ENCODE data around the gene EAF2. TPM values are rescaled to one million over a fixed set of nuclear protein-coding genes. Genes with fewer than 3 reads are reported as not detected.
A peak's percentile ranks its signal among the peaks of the same experiment; 100 is the strongest.
"Not testable (repeated sequence)": the region's sequence is repeated elsewhere in the genome, so short reads cannot be mapped to it uniquely, and the experiment has no call there.

Gene EAF2
- total RNA-seq (2014; rRNA removed; shearing (Covaris generic)), result 3.4 and 4.3 TPM in 2 replicates

- DNase-seq (ENCODE audit: low spot score), result peak; percentile 92
Measured at GRCh38 chr3:121834671-121835464, at the start of gene EAF2, which contains the start of gene IQCB1. Gene EAF2, plus strand, starts transcription at chr3:121835209. Its CDS starts 77 bp downstream, at chr3:121835286. Gene IQCB1, minus strand, starts transcription at chr3:121835060. Its CDS starts 6,100 bp downstream, at chr3:121828960.

- no peak for DNase-seq (ENCODE audit: low spot score)
Measured at GRCh38 chr3:121786485-121786884, 48.5 kb upstream of the EAF2 start.

DNA sequence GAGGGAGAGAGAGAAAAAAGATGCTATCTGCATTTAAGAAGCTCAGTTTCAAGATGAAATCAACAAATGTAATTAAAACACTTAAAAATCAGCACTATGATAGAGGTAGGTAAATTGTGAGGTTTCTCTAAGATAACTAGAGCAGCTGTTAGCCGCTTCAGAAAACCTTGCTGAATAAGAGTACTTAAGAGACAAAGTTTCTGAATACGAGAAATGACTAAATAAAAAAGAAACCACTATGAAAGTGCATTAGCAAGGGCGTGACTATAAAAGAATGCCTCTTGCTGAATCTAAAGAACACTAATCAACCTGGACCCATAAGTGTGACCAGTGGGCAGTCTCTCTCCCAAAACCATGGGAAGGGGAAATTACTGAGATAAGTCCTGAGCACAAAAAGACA is 41.9 kb upstream of the EAF2 start:
- DNase-seq (ENCODE audit: low spot score), result no peak

DNA sequence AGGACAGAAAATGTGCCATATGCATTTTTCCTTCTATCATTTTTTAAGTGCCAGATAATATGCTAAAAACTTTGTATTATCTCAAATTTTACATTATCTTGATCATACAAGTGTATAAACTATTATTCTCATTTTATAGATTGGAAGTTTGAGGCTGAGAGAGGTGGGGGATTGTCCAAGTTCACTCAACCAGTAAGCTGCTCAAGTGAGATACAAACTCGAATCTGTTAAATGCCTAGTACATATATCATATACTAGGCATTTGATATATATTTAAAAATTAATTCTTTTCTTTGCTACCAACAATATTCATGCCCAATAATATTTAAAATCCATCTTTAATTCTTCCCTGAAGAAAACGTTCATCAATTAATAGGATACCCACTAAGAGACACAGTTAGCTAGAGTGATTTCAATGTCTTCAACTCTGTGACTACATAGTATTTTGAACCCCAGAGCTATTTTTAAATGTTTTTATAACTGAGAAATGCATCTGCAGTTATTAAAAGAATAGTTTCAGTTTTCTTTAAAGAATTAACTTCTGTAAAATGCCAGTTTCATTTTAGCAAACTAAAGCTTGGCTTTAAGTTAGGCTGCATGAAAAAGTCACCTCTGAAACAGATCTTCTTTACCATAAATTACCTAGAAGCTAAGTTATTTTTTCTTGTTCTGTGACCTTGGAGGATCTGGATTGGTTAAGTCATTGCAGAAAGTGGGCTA is 40.6 kb upstream of the EAF2 start:
- DNase-seq (ENCODE audit: low spot score), result no peak

- no peak for DNase-seq (ENCODE audit: low spot score)
Measured at GRCh38 chr3:121796970-121797369, 38.0 kb upstream of the EAF2 start.

GRCh38 chr3:121800906-121801305 is 34.1 kb upstream of the EAF2 start:
- DNase-seq (ENCODE audit: low spot score), result no peak

- DNase-seq (ENCODE audit: low spot score), result no peak
Measured at GRCh38 chr3:121803771-121804320, 31.2 kb upstream of the EAF2 start.

- DNase-seq (ENCODE audit: low spot score), result no peak
Measured at GRCh38 chr3:121809249-121809648, 25.8 kb upstream of the EAF2 start.

DNA sequence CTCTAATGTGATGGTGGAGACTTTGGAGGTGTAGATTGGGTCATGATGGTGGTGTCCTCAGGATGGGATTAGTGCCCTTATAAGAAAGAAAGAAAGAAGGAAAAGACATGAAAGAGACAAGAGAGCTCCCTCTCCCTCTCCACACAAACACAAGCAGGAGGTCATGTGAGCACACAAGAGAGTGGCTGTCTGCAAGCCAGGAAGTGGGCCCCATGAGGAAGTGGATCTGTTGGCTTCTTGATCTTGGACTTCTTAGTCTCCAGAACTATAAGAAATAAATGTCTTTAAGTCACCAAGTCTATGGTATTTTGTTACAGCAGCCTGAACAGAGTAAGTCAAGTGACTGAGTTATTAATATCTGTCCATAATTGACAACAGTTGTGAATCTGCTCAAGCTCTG is 17.3 kb upstream of the EAF2 start:
- no peak for DNase-seq (ENCODE audit: low spot score)

- DNase-seq (ENCODE audit: low spot score), result no peak
Measured at GRCh38 chr3:121818578-121818977, 16.4 kb upstream of the EAF2 start.

- DNase-seq (ENCODE audit: low spot score), result no peak
Measured at GRCh38 chr3:121819236-121819635, 15.8 kb upstream of the EAF2 start.

- no peak for DNase-seq (ENCODE audit: low spot score)
Measured at GRCh38 chr3:121821421-121822199, 13.4 kb upstream of the EAF2 start.

DNA sequence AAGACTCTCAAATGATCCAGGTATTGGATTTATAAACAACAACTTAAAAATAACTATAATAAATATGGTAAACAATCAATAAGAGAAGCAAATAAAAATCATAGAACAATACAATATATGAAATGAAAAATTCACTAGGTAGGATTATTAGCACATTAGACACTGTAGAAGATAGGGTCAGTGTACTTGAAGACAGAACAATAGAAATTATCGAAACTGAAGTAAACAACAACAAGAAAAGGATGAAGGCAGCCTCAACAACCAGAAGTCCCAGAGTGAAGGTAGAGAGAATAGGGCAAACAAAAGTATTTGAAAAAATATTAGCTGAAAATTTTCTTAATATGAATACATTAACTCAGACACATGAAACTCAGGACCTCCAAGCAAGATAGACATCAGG is 12.0 kb upstream of the EAF2 start:
- no peak for DNase-seq (ENCODE audit: low spot score)

DNA sequence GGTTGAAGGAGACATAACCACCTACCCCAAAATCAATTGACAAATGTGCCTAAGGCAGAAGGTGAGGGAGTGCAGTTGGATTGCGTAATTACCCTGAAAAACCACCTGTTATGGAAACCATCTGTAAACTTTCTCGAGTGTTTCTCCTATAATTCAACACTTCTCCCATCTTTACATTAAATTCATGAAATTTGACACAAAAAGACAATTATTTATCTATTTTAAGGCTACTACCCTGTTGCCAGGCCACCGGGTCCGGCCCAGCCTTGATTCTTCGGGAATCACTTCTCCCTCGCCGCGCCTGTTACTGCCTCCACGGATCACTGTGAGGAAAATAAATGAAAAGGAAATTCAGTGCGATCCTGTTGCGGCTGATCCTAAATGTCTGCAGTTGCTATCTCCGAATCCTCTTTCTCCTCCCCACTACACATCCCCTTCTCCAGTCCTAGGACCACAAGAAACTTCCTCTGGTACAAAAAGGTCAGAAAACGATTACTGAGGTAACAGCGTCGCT is 795 bp upstream of the EAF2 start:
- DNase-seq (ENCODE audit: low spot score), result no peak

DNA sequence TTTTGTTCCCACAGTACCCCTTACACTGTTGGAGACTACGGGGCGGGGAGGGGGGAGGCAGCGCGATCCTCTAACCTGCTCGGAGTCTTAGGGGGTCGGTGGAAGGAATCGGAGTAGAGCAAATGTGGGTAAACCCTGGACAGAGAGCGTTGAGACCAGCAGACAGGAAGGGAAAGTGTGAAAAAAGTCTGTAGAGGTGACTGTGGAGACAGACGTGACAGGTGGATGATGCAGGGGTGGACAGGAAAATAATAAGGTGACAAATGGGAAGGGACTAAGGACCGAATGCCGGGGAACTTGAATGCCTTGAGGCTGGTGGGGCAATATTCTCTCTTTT is 424 bp downstream of the EAF2 start:
- DNase-seq (ENCODE audit: low spot score), result no peak

GRCh38 chr3:121836064-121836463 is 1.1 kb downstream of the EAF2 start:
- DNase-seq (ENCODE audit: low spot score), result no peak

GRCh38 chr3:121836481-121836880 is 1.5 kb downstream of the EAF2 start:
- DNase-seq (ENCODE audit: low spot score), result no peak

- DNase-seq (ENCODE audit: low spot score), result no peak
Measured at GRCh38 chr3:121839962-121840361, 5.0 kb downstream of the EAF2 start.

GRCh38 chr3:121844892-121845291 is 9.9 kb downstream of the EAF2 start:
- no peak for DNase-seq (ENCODE audit: low spot score)

- no peak for DNase-seq (ENCODE audit: low spot score)
Measured at GRCh38 chr3:121852256-121852655, 17.2 kb downstream of the EAF2 start.

DNA sequence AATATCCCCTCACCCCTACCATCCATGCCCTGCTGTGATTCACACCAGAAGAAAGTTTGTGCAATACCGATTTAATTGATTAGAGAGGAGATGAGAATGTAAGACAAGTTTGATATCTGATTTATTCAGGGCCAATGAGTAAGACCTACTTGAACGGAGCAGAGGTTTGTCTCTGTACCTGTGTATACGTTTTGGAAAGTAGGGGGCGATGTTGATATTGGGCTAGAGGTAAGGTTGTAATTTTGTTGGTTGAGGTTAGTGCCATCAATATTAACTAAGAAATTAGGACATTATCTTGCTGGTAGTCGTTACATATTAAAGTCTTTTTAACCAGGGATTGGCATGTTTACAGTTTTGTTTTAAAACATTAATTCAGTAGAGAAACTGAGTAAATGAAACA is 20.5 kb downstream of the EAF2 start:
- DNase-seq (ENCODE audit: low spot score), result peak; percentile 6

DNA sequence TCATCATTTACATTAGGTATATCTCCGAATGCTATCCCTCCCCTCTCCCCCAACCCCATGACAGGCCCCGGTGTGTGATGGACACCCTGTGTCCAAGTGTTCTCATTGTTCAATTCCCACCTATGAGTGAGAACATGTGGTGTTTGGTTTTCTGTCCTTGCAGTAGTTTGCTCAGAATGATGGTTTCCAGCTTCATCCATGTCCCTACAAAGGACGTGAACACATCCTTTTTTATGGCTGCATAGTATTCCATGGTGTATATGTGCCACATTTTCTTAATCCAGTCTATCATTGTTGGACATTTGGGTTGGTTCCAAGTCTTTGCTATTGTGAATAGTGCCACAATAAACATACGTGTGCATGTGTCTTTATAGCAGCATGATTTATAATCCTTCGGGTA is 22.8 kb downstream of the EAF2 start:
- DNase-seq (ENCODE audit: low spot score), result not testable (repeated sequence)
